ENCODE data around the gene ECEL1.

DNA sequence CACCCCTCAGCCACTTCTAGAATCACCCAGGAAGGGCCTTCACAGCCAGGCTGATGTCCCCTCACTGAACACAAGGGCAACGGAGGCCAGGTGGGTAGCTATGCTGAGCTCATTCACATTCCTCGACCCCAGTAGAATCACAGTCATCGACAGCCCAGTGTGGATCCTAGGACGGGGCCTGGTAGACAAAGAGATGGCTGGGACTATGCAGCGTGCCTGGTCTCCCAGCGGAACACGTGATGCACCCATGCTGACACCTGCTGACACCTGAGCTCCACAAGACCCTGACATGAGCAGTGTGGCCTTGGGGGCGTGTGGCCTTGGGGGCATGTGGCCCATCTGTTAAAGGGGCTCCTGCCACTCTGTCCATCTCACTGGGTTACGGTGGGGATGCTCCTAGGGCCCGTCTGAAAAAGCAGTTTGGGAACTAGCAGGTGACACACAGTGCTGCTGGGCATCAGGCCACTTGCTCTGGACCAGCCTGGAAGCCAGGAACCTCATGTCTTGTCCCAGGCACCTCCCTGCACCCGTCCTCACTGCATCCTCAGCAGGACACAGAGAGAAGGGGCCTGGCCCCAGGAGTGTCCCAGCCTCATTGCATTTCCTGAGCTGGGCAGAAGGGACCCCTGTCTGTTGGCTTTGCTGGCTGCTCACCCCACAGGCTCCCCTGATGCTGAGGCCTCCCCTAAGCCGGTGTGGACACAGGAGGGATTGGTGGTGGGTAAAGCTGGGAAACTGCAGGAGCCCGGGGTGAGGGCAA is 9.7 kb downstream of the ECEL1 start:
- TF ChIP-seq, protein P1, sequence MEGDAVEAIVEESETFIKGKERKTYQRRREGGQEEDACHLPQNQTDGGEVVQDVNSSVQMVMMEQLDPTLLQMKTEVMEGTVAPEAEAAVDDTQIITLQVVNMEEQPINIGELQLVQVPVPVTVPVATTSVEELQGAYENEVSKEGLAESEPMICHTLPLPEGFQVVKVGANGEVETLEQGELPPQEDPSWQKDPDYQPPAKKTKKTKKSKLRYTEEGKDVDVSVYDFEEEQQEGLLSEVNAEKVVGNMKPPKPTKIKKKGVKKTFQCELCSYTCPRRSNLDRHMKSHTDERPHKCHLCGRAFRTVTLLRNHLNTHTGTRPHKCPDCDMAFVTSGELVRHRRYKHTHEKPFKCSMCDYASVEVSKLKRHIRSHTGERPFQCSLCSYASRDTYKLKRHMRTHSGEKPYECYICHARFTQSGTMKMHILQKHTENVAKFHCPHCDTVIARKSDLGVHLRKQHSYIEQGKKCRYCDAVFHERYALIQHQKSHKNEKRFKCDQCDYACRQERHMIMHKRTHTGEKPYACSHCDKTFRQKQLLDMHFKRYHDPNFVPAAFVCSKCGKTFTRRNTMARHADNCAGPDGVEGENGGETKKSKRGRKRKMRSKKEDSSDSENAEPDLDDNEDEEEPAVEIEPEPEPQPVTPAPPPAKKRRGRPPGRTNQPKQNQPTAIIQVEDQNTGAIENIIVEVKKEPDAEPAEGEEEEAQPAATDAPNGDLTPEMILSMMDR (IDR thresholded peaks at IDR 0.05; ENCODE audit: low read depth, low read length): no peak
- TF ChIP-seq EZH2phosphoT487 (IDR thresholded peaks at IDR 0.05; ENCODE audit: low read depth): no peak
